Kidney epithelial cell (primary cell): ENCODE results near the gene ELK3. TPM values are rescaled to one million over a fixed set of nuclear protein-coding genes. Genes with fewer than 3 reads are reported as not detected.

Experiments
- DNase-seq: peaks from one replicate; pipeline ENCODE4 v3.0.0-alpha.2; 2010; ENCODE audit warnings: low read depth
- H3K27me3 ChIP-seq: 2 replicates; pipeline ENCODE4 v1.6.0; 2011; ENCODE audit warnings: low read length; ENCODE audit not compliant: control insufficient read depth, insufficient read depth
- H3K36me3 ChIP-seq: 2 replicates; pipeline ENCODE4 v1.5.1; 2011; ENCODE audit warnings: low read length; ENCODE audit not compliant: control insufficient read depth, insufficient read depth
- H3K4me3 ChIP-seq: 2 replicates; pipeline ENCODE4 v1.5.1; 2011; ENCODE audit warnings: low read depth, mild to moderate bottlenecking, control low read depth, low read length
- total RNA-seq: library from RNA; depleted of rRNA; stranded (reverse); fragments of >200 nt; gene quantifications from 2 replicates; pipeline ENCODE4 v1.2.3, GENCODE V29; 2015
- TF ChIP-seq, protein P1 (sequence below): IDR thresholded peaks from 2 replicates; pipeline ENCODE4 v1.5.1; 2011; ENCODE audit warnings: mild to moderate bottlenecking, moderate library complexity, low read length, control low read depth, inconsistent platforms; ENCODE audit not compliant: insufficient read depth, poor library complexity, severe bottlenecking

The ELK3 gene
- total RNA-seq, 1 donor from 2014 or later = 63.5 TPM

DNA sequence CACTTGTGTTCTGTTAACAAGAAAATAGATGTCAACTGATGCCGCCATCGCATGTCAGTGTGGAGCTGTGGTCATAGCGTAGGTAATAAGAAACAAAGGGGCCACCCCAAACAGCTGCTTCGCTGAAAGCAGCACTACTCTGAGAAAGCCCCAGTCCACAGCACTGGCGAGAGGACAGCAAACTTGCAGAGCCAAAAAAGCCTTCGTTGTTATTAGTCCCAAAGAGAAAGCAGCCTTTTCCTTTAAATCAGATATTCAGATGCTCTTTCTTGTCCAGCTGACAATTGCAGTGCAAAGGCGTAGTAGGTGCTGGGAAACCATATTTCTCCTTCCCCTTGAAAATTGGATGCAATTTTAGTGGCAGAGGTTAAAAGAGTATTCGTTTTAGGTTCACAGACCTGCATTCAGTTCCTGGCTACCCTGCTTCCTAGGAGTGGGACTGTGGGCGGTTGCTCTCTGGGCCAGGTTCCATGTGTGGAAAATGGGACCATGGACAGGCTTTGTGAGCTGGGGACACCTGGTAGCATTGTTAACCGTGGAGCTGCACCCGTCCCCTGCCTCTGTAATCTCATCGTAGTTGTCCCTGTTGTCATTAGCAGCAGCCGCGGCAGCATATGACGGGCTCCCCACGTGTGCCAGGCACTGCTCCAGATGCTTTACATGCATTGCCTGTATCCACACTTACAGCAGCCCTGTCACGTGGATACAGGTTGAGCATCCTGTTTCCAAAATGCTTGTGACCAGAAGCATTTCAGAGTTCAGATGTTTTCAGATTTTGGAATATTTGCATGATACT is 54.2 kb downstream of the ELK3 start:
- H3K36me3 ChIP-seq = peaks cover 2% of the 10 kb centered on the region

DNA sequence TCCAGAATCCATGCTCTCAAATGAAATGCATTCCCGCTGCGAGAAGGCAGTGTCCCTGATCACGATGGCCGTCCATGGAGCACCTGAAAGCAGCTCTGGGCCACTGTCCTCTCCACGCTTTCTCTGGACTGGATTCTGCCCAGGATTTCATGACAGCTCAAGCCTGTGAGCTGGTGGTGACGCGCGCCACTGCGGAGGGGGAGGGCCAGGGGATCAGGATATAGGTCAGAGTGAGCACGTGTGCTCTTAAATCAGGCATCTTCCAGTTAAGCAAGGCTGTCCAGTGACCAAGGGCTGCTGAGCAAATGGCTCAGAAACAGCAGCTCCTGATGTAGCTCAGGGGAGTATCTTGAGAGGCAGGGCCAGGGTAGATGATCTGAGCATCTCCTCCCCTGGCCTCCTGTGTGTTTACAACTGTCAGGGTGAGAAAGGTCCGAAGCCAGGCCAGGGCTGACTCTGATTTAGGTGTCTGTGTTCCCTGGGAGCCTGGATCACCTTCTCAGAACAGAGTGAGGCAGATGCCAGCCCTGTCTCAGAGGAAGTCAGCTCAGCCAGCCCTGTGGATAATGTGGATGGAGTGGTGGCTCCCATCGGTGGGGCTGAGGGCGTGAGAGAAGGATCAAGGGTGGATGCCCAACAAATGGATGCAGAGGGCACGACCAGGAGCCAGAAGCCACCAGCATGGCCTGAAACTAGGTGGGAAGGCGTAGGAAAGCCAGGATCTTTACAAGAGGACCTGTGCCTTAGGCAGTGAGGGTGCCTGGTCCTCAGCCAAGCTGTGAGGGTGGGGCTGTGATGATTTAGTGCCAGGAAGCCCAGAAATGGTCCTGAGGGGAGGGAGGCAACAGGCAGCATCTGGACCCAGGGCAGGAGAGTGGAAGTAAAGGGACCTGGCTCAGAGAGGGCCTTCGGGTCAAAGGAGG is 55.3 kb downstream of the ELK3 start:
- Histone ChIP-seq H3K36me3 (peaks cover 2% of the 10 kb centered on the region), H3K27me3 (no peaks in the 10 kb centered on the region), H3K4me3 (no peak overlapping the region)
- TF ChIP-seq, protein P1, sequence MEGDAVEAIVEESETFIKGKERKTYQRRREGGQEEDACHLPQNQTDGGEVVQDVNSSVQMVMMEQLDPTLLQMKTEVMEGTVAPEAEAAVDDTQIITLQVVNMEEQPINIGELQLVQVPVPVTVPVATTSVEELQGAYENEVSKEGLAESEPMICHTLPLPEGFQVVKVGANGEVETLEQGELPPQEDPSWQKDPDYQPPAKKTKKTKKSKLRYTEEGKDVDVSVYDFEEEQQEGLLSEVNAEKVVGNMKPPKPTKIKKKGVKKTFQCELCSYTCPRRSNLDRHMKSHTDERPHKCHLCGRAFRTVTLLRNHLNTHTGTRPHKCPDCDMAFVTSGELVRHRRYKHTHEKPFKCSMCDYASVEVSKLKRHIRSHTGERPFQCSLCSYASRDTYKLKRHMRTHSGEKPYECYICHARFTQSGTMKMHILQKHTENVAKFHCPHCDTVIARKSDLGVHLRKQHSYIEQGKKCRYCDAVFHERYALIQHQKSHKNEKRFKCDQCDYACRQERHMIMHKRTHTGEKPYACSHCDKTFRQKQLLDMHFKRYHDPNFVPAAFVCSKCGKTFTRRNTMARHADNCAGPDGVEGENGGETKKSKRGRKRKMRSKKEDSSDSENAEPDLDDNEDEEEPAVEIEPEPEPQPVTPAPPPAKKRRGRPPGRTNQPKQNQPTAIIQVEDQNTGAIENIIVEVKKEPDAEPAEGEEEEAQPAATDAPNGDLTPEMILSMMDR = no peak
- DNase-seq = no peak

More for the DNA sequence above, 54.2 kb downstream of the ELK3 start:
- no peak overlapping the region for H3K4me3 ChIP-seq
- H3K27me3 ChIP-seq = no peaks in the 10 kb centered on the region
- TF ChIP-seq, protein P1 = no peak
- DNase-seq = no peak

DNA sequence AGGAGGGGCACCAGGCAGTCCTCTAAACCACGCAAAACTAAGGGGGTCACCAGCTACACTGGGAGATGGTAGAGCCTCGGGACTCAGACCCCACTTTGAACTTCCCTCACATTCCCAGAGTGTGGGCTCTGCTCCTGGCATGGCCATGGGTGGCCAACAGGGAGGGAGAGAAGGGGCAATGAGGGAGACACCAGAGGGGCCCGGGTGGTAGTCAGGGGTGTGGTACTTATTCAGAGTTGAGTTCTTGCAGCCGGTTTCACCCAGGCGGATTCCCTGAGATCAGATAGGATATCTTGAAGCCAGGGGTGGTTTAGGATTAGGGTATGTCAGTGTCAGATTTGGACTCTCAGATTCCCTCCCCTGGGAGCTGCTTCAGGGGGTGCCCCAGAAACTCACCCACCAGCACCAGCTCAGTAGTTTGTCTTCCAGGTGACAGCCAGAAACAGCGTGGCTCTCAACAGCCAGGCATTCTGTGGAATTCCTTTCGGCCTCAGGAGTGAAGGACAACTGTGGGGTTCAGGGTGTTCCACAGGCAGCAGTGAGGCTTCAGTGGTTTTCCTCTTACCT is 56.0 kb downstream of the ELK3 start:
- Histone ChIP-seq H3K4me3 (no peak overlapping the region), H3K36me3 (peaks cover 2% of the 10 kb centered on the region), H3K27me3 (no peaks in the 10 kb centered on the region)
- no peak for DNase-seq
- TF ChIP-seq, protein P1 = no peak

DNA sequence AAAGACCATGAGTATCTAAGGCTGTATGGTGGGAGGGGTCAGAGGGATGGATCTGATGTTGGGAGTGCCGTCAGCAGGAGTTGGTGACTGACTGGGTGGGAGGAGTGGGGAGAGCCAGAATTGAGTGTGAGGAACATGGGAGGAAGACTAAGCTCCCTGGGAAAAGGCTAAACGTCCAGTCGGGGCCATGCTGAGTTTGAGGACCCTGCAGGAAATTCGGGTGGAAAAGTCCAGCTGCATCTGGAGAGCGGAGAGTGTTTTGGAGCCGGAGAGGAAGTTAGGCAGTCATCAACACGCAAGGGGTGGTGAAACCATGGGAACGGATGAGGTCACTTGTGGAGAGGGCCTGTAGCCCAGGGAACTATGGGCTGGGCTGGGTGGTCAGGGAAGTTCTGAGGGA is 60.9 kb downstream of the ELK3 start:
- Histone ChIP-seq H3K36me3 (no peaks in the 10 kb centered on the region), H3K27me3 (no peaks in the 10 kb centered on the region), H3K4me3 (no peak overlapping the region)
- TF ChIP-seq, protein P1 = no peak
- no peak for DNase-seq

DNA sequence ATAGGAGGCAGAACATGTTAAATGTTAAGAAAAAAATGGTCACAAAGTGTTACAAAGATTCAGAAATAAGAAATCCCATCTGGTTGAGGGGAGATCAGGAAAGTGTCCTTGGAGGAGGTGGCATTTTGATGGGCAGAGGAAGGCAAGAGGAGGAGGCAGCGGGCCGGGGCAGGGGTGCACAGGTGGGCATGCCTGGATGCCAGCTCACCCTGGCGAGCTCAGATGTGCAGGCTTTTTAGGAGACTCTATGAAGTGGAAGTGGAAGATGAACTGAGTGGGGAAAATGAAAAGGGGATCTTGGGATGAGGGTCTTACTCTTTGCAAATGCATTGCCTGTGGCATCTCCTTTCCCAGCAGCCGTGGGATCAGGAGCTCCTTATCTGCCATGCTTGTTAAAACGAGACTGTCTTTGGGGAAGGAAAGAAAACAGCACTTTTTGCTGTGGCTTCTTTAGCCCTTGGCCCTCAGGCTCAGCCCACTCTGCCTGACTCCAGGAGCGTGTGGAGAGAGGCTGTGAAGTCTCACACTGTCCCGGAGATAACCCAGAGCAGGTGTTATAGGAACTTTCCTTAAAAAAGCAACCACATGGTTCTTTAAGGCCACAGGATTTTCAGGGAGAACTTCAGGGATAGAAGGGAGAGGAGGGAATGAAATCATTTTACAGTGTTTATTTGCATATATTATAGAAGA is 62.6 kb downstream of the ELK3 start:
- Histone ChIP-seq H3K4me3 (no peak overlapping the region), H3K36me3 (peaks cover 2% of the 10 kb centered on the region), H3K27me3 (no peaks in the 10 kb centered on the region)
- TF ChIP-seq, protein P1 = no peak
- no peak for DNase-seq
